Fibroblast of villous mesenchyme (primary cell): ENCODE data around the gene COG4. TPM values are rescaled to one million over a fixed set of nuclear protein-coding genes. Genes with fewer than 3 reads are reported as not detected.

ENCODE experiments used
- DNase-seq: peaks from one replicate; pipeline ENCODE4 v3.0.0-alpha.2; 2010; ENCODE audit warnings: low read depth
- H3K4me3 ChIP-seq: 2 replicates; pipeline ENCODE4 v1.5.1; 2011; ENCODE audit warnings: low read depth, mild to moderate bottlenecking, low read length
- CTCF ChIP-seq: IDR thresholded peaks from 2 replicates; pipeline ENCODE4 v1.5.1; 2012; ENCODE audit warnings: low read depth, mild to moderate bottlenecking, low read length; ENCODE audit not compliant: insufficient read depth
- total RNA-seq: library from RNA; depleted of rRNA; stranded (reverse); fragments of >200 nt; gene quantifications from 2 replicates; pipeline ENCODE4 v1.2.3, GENCODE V29; 2012

Gene COG4
- 57.0 and 64.8 TPM in 2 replicates for total RNA-seq

GRCh38 chr16:70523076-70523742 is at the start of gene COG4:
Gene COG4, minus strand, starts transcription at chr16:70523554. Its CDS starts 11 bp downstream, at chr16:70523543.
- TF ChIP-seq CTCF, result no peak
- peak within 1 kb of the TSS; percentile 91 for H3K4me3 ChIP-seq
- DNase-seq, result peak; percentile 87

- no peak for TF ChIP-seq CTCF
- H3K4me3 ChIP-seq, result no peak overlapping the region
- no peak for DNase-seq
Measured at GRCh38 chr16:70572926-70573270, 49.5 kb upstream of the COG4 start.

GRCh38 chr16:70572050-70572925 is 48.9 kb upstream of the COG4 start:
- no peak overlapping the region for H3K4me3 ChIP-seq
- peak; percentile 43 for DNase-seq
- TF ChIP-seq CTCF, result no peak

GRCh38 chr16:70571623-70572022 is 48.3 kb upstream of the COG4 start:
- TF ChIP-seq CTCF, result no peak
- no peak overlapping the region for H3K4me3 ChIP-seq
- no peak for DNase-seq

- TF ChIP-seq CTCF, result no peak
- DNase-seq, result no peak
- no peak overlapping the region for H3K4me3 ChIP-seq
Measured at GRCh38 chr16:70570967-70571570, 47.7 kb upstream of the COG4 start.

GRCh38 chr16:70569752-70570151 is 46.4 kb upstream of the COG4 start:
- no peak for TF ChIP-seq CTCF
- DNase-seq, result no peak
- H3K4me3 ChIP-seq, result no peak overlapping the region
